LNCAP (cell line): ENCODE measurements around the gene LMTK3.
A peak's percentile ranks its signal among the peaks of the same experiment; 100 is the strongest.

Source experiments
- CTCF ChIP-seq: fragments of 450-650 bp; IDR thresholded peaks from 2 replicates; pipeline ENCODE4 v1.5.1; 2017; ENCODE audit warnings: mild to moderate bottlenecking

Gene LMTK3

GRCh38 chr19:48508729-48509411 is 2.8 kb downstream of the LMTK3 start:
- TF ChIP-seq CTCF, result no peak

- TF ChIP-seq CTCF, result no peak
Measured at GRCh38 chr19:48507911-48508439, 3.7 kb downstream of the LMTK3 start.

- peak; percentile 20; the same call in 1 of the 2 replicates for TF ChIP-seq CTCF
Measured at GRCh38 chr19:48506138-48506733, 5.4 kb downstream of the LMTK3 start.

GRCh38 chr19:48502350-48503018 is 9.2 kb downstream of the LMTK3 start:
- no peak for TF ChIP-seq CTCF

GRCh38 chr19:48501494-48502349 is 9.9 kb downstream of the LMTK3 start:
- no peak for TF ChIP-seq CTCF

GRCh38 chr19:48500830-48501493 is 10.7 kb downstream of the LMTK3 start:
- no peak for TF ChIP-seq CTCF
